Measurements from ENCODE around the gene SLC38A6. TPM values are rescaled to one million over a fixed set of nuclear protein-coding genes. Genes with fewer than 3 reads are reported as not detected.

Gene SLC38A6
- total and polyA plus RNA-seq, 2 donors from 2014 or later = 16.6 to 21.9 TPM

GRCh38 chr14:61076556-61076955 is 95.5 kb downstream of the SLC38A6 start:
- no peaks in the 10 kb centered on the region for H3K36me3 ChIP-seq (ENCODE audit: control insufficient read depth in 2 of 3, insufficient read depth in 3 of 3, low read length in 3 of 3)
- H3K9me3 ChIP-seq (ENCODE audit: control insufficient read depth in 2 of 3, insufficient read depth in 1 of 3, low read length in 3 of 3) = no peaks in the 10 kb centered on the region
- intact Hi-C loops (cut with DNase I) = no loop called here
- TF ChIP-seq CTCF (IDR thresholded peaks at IDR 0.05; ENCODE audit: borderline replicate concordance, extremely low read depth, insufficient read depth) = no peak
- no peak overlapping the region for H3K27ac ChIP-seq (ENCODE audit: low read depth in 2 of 2, low read length in 2 of 2)
- no peaks in the 10 kb centered on the region for H3K4me1 ChIP-seq (ENCODE audit: control insufficient read depth in 2 of 3, insufficient read depth in 2 of 3, low read depth in 1 of 3, low read length in 3 of 3)
- H3K27me3 ChIP-seq (ENCODE audit: control insufficient read depth, insufficient read depth, low read length) = no peaks in the 10 kb centered on the region
- FAIRE-seq = no peak
- H3K9ac ChIP-seq (ENCODE audit: low read length in 3 of 3) = no peak overlapping the region
- H3K4me3 ChIP-seq (ENCODE audit: low read length in 3 of 3) = no peak overlapping the region
- no peak for DNase-seq

GRCh38 chr14:61077437-61077836 is 96.4 kb downstream of the SLC38A6 start:
- TF ChIP-seq CTCF (IDR thresholded peaks at IDR 0.05; ENCODE audit: borderline replicate concordance, extremely low read depth, insufficient read depth) = no peak
- no peak overlapping the region for H3K9ac ChIP-seq (ENCODE audit: low read length in 3 of 3)
- no peaks in the 10 kb centered on the region for H3K36me3 ChIP-seq (ENCODE audit: control insufficient read depth in 2 of 3, insufficient read depth in 3 of 3, low read length in 3 of 3)
- intact Hi-C loops (cut with DNase I) = no loop called here
- no peak overlapping the region for H3K4me3 ChIP-seq (ENCODE audit: low read length in 3 of 3)
- H3K27me3 ChIP-seq (ENCODE audit: control insufficient read depth, insufficient read depth, low read length) = no peaks in the 10 kb centered on the region
- DNase-seq (no peak), FAIRE-seq (no peak)
- no peaks in the 10 kb centered on the region for H3K9me3 ChIP-seq (ENCODE audit: control insufficient read depth in 2 of 3, insufficient read depth in 1 of 3, low read length in 3 of 3)
- H3K27ac ChIP-seq (ENCODE audit: low read depth in 2 of 2, low read length in 2 of 2) = no peak overlapping the region
- H3K4me1 ChIP-seq (ENCODE audit: control insufficient read depth in 2 of 3, insufficient read depth in 2 of 3, low read depth in 1 of 3, low read length in 3 of 3) = no peaks in the 10 kb centered on the region

GRCh38 chr14:61077951-61078720 is 97.1 kb downstream of the SLC38A6 start:
- no peaks in the 10 kb centered on the region for H3K4me1 ChIP-seq (ENCODE audit: control insufficient read depth in 2 of 3, insufficient read depth in 2 of 3, low read depth in 1 of 3, low read length in 3 of 3)
- intact Hi-C loops (cut with DNase I) = no loop called here
- H3K36me3 ChIP-seq (ENCODE audit: control insufficient read depth in 2 of 3, insufficient read depth in 3 of 3, low read length in 3 of 3) = no peaks in the 10 kb centered on the region
- H3K9ac ChIP-seq (ENCODE audit: low read length in 3 of 3) = no peak overlapping the region
- no peaks in the 10 kb centered on the region for H3K9me3 ChIP-seq (ENCODE audit: control insufficient read depth in 2 of 3, insufficient read depth in 1 of 3, low read length in 3 of 3)
- FAIRE-seq (no peak), DNase-seq (no peak)
- no peaks in the 10 kb centered on the region for H3K27me3 ChIP-seq (ENCODE audit: control insufficient read depth, insufficient read depth, low read length)
- no peak overlapping the region for H3K4me3 ChIP-seq (ENCODE audit: low read length in 3 of 3)
- no peak for TF ChIP-seq CTCF (IDR thresholded peaks at IDR 0.05; ENCODE audit: borderline replicate concordance, extremely low read depth, insufficient read depth)
- H3K27ac ChIP-seq (ENCODE audit: low read depth in 2 of 2, low read length in 2 of 2) = no peak overlapping the region
